HepG2 (cell line): ENCODE data around the gene COMMD9.

Experiments used
- ATF1 ChIP-seq: IDR thresholded peaks from 2 replicates; pipeline ENCODE4 v1.6.1; 2016; ENCODE audit warnings: mild to moderate bottlenecking, control low read depth
- CAMTA2 ChIP-seq: sonication (generic); formaldehyde crosslinking; IDR thresholded peaks from 2 replicates; pipeline ENCODE4 v1.4.0; 2020; ENCODE audit warnings: mild to moderate bottlenecking, missing genetic modification reagents, borderline replicate concordance
- CBFB ChIP-seq: sonication (generic); formaldehyde crosslinking; IDR thresholded peaks from 2 replicates; pipeline ENCODE4 v1.4.0; 2020; ENCODE audit warnings: missing genetic modification reagents
- ETS1 ChIP-seq: sonication (generic); formaldehyde crosslinking; IDR thresholded peaks from 2 replicates; pipeline ENCODE4 v1.4.0; 2020; ENCODE audit warnings: missing genetic modification reagents
- GABPA ChIP-seq, 2 experiments: IDR thresholded peaks; 2 replicates each; pipeline ENCODE4 v1.6.1; 2011 to 2016; ENCODE audit warnings: low read depth in 2 of 2, low read length in 1 of 2, missing biosample characterization in 1 of 2, missing genetic modification characterization in 1 of 2
- MAFF ChIP-seq: IDR thresholded peaks from 2 replicates; pipeline ENCODE4 v1.6.1; 2011; ENCODE audit warnings: low read depth, low read length, improper control_type of control experiment
- MYC ChIP-seq: sonication (generic); formaldehyde crosslinking; IDR thresholded peaks from 2 replicates; pipeline ENCODE4 v1.9.0; 2021; ENCODE audit warnings: missing genetic modification reagents, borderline replicate concordance
- POLR2A ChIP-seq, 2 experiments: IDR thresholded peaks; 2 replicates each; pipeline ENCODE4 v1.6.1; 2011; ENCODE audit warnings: low read depth in 2 of 2, low read length in 2 of 2, mild to moderate bottlenecking in 1 of 2, moderate library complexity in 1 of 2; ENCODE audit not compliant: insufficient read depth in 1 of 2
- RAD21 ChIP-seq: fragments of 450-650 bp; formaldehyde crosslinking; IDR thresholded peaks from 2 replicates; pipeline ENCODE4 v1.5.0; 2020; ENCODE audit warnings: mild to moderate bottlenecking
- SMARCC2 ChIP-seq: fragments of 450-650 bp; IDR thresholded peaks from 2 replicates; pipeline ENCODE4 v1.6.1; 2017; ENCODE audit warnings: antibody characterized with exemption, mild to moderate bottlenecking
- SP1 ChIP-seq, 2 experiments: fragments of 450-650 bp in 1 of 2; sonication (generic) in 1 of 2; formaldehyde crosslinking in 1 of 2; IDR thresholded peaks; 2 replicates each; pipeline versions ENCODE4 v1.4.0 to v1.6.1; 2016 to 2020; ENCODE audit warnings: missing genetic modification reagents in 1 of 2
- TCF7 ChIP-seq: sonication (generic); IDR thresholded peaks from 2 replicates; pipeline ENCODE4 v1.6.1; 2016; ENCODE audit warnings: antibody characterized with exemption, low read depth
- ZNF10 ChIP-seq: sonication (generic); formaldehyde crosslinking; IDR thresholded peaks from 2 replicates; pipeline ENCODE4 v1.4.0; 2020; ENCODE audit warnings: mild to moderate bottlenecking, low read depth, missing genetic modification reagents, borderline replicate concordance
- ZNF235 ChIP-seq: sonication (generic); formaldehyde crosslinking; IDR thresholded peaks from 2 replicates; pipeline ENCODE4 v1.8.1; 2023; ENCODE audit warnings: mild to moderate bottlenecking, missing genetic modification reagents, borderline replicate concordance

GRCh38 chr11:36274414-36274813 is 14.8 kb downstream of the COMMD9 start:
- TF ChIP-seq MAFF: no peak
- TF ChIP-seq RAD21 (CRISPR knock-in tag): no peak
- no peak for TF ChIP-seq SMARCC2
- TF ChIP-seq SP1 (IDR thresholded peaks at IDR 0.05): no peak
- no peak for TF ChIP-seq SP1 (CRISPR knock-in tag; IDR thresholded peaks at IDR 0.05)
- no peak for TF ChIP-seq ETS1 (CRISPR knock-in tag)
- TF ChIP-seq CAMTA2 (CRISPR knock-in tag): no peak
- no peak for TF ChIP-seq ZNF10 (CRISPR knock-in tag)
- no peak for TF ChIP-seq TCF7
- no peak for TF ChIP-seq MYC (CRISPR knock-in tag)
- no peak for TF ChIP-seq CBFB (CRISPR knock-in tag)
- no peak for TF ChIP-seq GABPA (IDR thresholded peaks at IDR 0.05; ENCODE audit: low read depth, low read length)
- no peak for TF ChIP-seq GABPA (CRISPR knock-in tag; IDR thresholded peaks at IDR 0.05; ENCODE audit: low read depth)
- TF ChIP-seq ZNF235 (CRISPR knock-in tag): no peak
- TF ChIP-seq POLR2A (IDR thresholded peaks at IDR 0.05; ENCODE audit: insufficient read depth in 1 of 2, low read depth in 2 of 2, low read length in 2 of 2): no peak
- TF ChIP-seq ATF1: no peak
